HepG2 (cell line): ENCODE measurements around the gene CALHM5. TPM values are rescaled to one million over a fixed set of nuclear protein-coding genes. Genes with fewer than 3 reads are reported as not detected.

Experiments used
- ATF3 ChIP-seq: sonication (generic); formaldehyde crosslinking; IDR thresholded peaks from 2 replicates; pipeline ENCODE4 v1.4.0; 2020; ENCODE audit warnings: missing genetic modification reagents
- BCL6 ChIP-seq: IDR thresholded peaks from 2 replicates; pipeline ENCODE4 v1.6.1; 2016; ENCODE audit warnings: missing genetic modification reagents, missing compliant biosample characterization
- CAMTA2 ChIP-seq: sonication (generic); formaldehyde crosslinking; IDR thresholded peaks from 2 replicates; pipeline ENCODE4 v1.4.0; 2020; ENCODE audit warnings: mild to moderate bottlenecking, missing genetic modification reagents, borderline replicate concordance
- JARID2 ChIP-seq: sonication (generic); formaldehyde crosslinking; IDR thresholded peaks from 2 replicates; pipeline ENCODE4 v1.8.1; 2023; ENCODE audit warnings: missing genetic modification reagents, inconsistent platforms; ENCODE audit not compliant: insufficient replicate concordance
- NCOA2 ChIP-seq: sonication (generic); formaldehyde crosslinking; IDR thresholded peaks from 2 replicates; pipeline ENCODE4 v1.8.0; 2022; ENCODE audit warnings: inconsistent platforms
- RXRB ChIP-seq: IDR thresholded peaks from 2 replicates; pipeline ENCODE4 v1.6.1; 2016; ENCODE audit warnings: borderline replicate concordance, missing genetic modification reagents, missing compliant biosample characterization
- SCMH1 ChIP-seq: sonication (generic); formaldehyde crosslinking; IDR thresholded peaks from 2 replicates; pipeline ENCODE4 v1.9.0; 2021; ENCODE audit warnings: missing genetic modification reagents, mild to moderate bottlenecking, borderline replicate concordance
- SMAD9 ChIP-seq: sonication (generic); formaldehyde crosslinking; IDR thresholded peaks from 2 replicates; pipeline ENCODE4 v1.5.1; 2020; ENCODE audit warnings: mild to moderate bottlenecking, missing genetic modification reagents
- SNRNP70 ChIP-seq: fragments of 200-400 bp; formaldehyde crosslinking; IDR thresholded peaks from 2 replicates; pipeline ENCODE4 v1.6.1; 2017; ENCODE audit warnings: mild to moderate bottlenecking, low read depth, low read length, moderate library complexity
- WIZ ChIP-seq: sonication (generic); formaldehyde crosslinking; IDR thresholded peaks from 2 replicates; pipeline ENCODE4 v1.5.1; 2020; ENCODE audit warnings: mild to moderate bottlenecking, missing genetic modification reagents
- ZBTB14 ChIP-seq: sonication (generic); formaldehyde crosslinking; IDR thresholded peaks from 2 replicates; pipeline ENCODE4 v1.4.0; 2020; ENCODE audit warnings: missing genetic modification reagents
- ZBTB43 ChIP-seq: sonication (generic); formaldehyde crosslinking; conservative IDR thresholded peaks from 2 replicates; pipeline ENCODE4 v1.4.0; 2020; ENCODE audit warnings: missing genetic modification reagents
- ZFP82 ChIP-seq: sonication (generic); formaldehyde crosslinking; IDR thresholded peaks from 2 replicates; pipeline ENCODE4 v1.5.1; 2020; ENCODE audit warnings: mild to moderate bottlenecking, missing genetic modification reagents, borderline replicate concordance
- ZNF121 ChIP-seq: sonication (generic); formaldehyde crosslinking; IDR thresholded peaks from 2 replicates; pipeline ENCODE4 v1.5.0; 2020; ENCODE audit warnings: mild to moderate bottlenecking, missing genetic modification reagents
- ZNF333 ChIP-seq: sonication (generic); formaldehyde crosslinking; IDR thresholded peaks from 2 replicates; pipeline ENCODE4 v1.4.0; 2020; ENCODE audit warnings: mild to moderate bottlenecking, missing genetic modification reagents, borderline replicate concordance
- ZNF431 ChIP-seq: sonication (generic); formaldehyde crosslinking; IDR thresholded peaks from 2 replicates; pipeline ENCODE4 v1.9.0; 2022; ENCODE audit warnings: missing genetic modification reagents, low read depth, mild to moderate bottlenecking, borderline replicate concordance
- ZNF614 ChIP-seq: IDR thresholded peaks from 2 replicates; pipeline ENCODE4 v1.6.1; 2018; ENCODE audit warnings: missing biosample characterization, missing genetic modification reagents, inconsistent platforms, borderline replicate concordance
- ZNF781 ChIP-seq: sonication (generic); formaldehyde crosslinking; IDR thresholded peaks from 2 replicates; pipeline ENCODE4 v1.5.1; 2020; ENCODE audit warnings: borderline replicate concordance, mild to moderate bottlenecking, missing genetic modification reagents; ENCODE audit errors: not compliant biosample characterization
- polyA plus RNA-seq, 8 experiments: library from polyadenylated mRNA; depleted of rRNA in 3 of 8; stranded (reverse) in 7 of 8; unstranded in 1 of 8; fragments of >200 nt; fragmentation: Illumina TruSeq in 4 of 8; extraction: Trizol in 4 of 8; gene quantifications; 2 replicates each; pipeline versions ENCODE4 v1.2.1 to v1.2.3, GENCODE V29; 2011 to 2016; ENCODE audit warnings: low read depth in 4 of 8, missing spikeins in 1 of 8, mixed read lengths in 1 of 8; ENCODE audit not compliant: insufficient read depth in 1 of 8
- total RNA-seq, 5 experiments: library from RNA; depleted of rRNA; stranded (reverse); fragments of >200 nt; fragmentation: Illumina TruSeq; extraction: Trizol; gene quantifications; 2 replicates each; pipeline ENCODE4 v1.2.3, GENCODE V29; 2016; ENCODE audit warnings: low read depth in 1 of 5
- TF ChIP-seq, protein P1 (sequence below): sonication (generic); formaldehyde crosslinking; IDR thresholded peaks from 2 replicates; pipeline ENCODE4 v1.5.0; 2020; ENCODE audit warnings: mild to moderate bottlenecking, missing genetic modification reagents
- TF ChIP-seq, protein P2 (sequence below): sonication (generic); formaldehyde crosslinking; IDR thresholded peaks from 2 replicates; pipeline ENCODE4 v1.9.0; 2021; ENCODE audit warnings: missing genetic modification reagents, borderline replicate concordance

Gene CALHM5
- total and polyA plus RNA-seq, 2 of the 13 experiments (the other 11 are each of a cell fraction or from before 2014, with no cell fraction given) = not detected

DNA sequence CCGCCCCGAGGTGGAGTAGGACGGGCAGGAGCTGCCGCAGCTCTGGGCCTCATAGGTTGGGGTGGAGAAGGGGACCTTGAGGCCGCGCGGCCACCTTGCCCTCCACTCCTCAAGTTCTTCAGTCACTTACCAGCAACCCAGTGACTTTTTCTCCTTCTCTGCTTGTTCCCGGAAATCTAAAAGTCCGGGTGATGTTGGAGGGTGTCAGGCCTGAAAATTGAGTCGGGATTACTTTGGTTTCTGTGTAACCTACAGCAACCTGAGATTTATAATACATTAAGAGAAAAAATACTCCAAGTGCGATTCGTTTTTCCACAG is 60.2 kb downstream of the CALHM5 start (continued):
- no peak; the same call in 1 of the 2 replicates for TF ChIP-seq WIZ (CRISPR knock-in tag)
- TF ChIP-seq ZBTB43 = 0 out of 2 replicates have a peak, but pooled peaks have one; percentile 3
- TF ChIP-seq RXRB = no peak
- TF ChIP-seq SCMH1 (CRISPR knock-in tag) = no peak
- TF ChIP-seq, protein P1, sequence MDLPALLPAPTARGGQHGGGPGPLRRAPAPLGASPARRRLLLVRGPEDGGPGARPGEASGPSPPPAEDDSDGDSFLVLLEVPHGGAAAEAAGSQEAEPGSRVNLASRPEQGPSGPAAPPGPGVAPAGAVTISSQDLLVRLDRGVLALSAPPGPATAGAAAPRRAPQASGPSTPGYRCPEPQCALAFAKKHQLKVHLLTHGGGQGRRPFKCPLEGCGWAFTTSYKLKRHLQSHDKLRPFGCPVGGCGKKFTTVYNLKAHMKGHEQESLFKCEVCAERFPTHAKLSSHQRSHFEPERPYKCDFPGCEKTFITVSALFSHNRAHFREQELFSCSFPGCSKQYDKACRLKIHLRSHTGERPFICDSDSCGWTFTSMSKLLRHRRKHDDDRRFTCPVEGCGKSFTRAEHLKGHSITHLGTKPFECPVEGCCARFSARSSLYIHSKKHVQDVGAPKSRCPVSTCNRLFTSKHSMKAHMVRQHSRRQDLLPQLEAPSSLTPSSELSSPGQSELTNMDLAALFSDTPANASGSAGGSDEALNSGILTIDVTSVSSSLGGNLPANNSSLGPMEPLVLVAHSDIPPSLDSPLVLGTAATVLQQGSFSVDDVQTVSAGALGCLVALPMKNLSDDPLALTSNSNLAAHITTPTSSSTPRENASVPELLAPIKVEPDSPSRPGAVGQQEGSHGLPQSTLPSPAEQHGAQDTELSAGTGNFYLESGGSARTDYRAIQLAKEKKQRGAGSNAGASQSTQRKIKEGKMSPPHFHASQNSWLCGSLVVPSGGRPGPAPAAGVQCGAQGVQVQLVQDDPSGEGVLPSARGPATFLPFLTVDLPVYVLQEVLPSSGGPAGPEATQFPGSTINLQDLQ (CRISPR knock-in tag) = 0 out of 2 replicates have a peak, but pooled peaks have one; percentile 14
- no peak; the same call in 1 of the 2 replicates for TF ChIP-seq ZNF121
- no peak for TF ChIP-seq ZNF333 (CRISPR knock-in tag)
- 0 out of 2 replicates have a peak, but pooled peaks have one; percentile 3 for TF ChIP-seq ZFP82 (CRISPR knock-in tag)
- TF ChIP-seq SNRNP70 = no peak
- 0 out of 2 replicates have a peak, but pooled peaks have one; percentile 2 for TF ChIP-seq BCL6
- 0 out of 2 replicates have a peak, but pooled peaks have one; percentile 1 for TF ChIP-seq NCOA2 (CRISPR knock-in tag)
- TF ChIP-seq ZBTB14 (CRISPR knock-in tag) = no peak
- no peak for TF ChIP-seq ZNF781
- no peak for TF ChIP-seq ZNF614 (CRISPR knock-in tag)
- peak; percentile 40; the same call in 1 of the 2 replicates for TF ChIP-seq SMAD9
- TF ChIP-seq ATF3 (CRISPR knock-in tag) = peak; percentile 24; the same call in 1 of the 2 replicates
- TF ChIP-seq, protein P2, sequence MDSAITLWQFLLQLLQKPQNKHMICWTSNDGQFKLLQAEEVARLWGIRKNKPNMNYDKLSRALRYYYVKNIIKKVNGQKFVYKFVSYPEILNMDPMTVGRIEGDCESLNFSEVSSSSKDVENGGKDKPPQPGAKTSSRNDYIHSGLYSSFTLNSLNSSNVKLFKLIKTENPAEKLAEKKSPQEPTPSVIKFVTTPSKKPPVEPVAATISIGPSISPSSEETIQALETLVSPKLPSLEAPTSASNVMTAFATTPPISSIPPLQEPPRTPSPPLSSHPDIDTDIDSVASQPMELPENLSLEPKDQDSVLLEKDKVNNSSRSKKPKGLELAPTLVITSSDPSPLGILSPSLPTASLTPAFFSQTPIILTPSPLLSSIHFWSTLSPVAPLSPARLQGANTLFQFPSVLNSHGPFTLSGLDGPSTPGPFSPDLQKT (CRISPR knock-in tag) = no peak
- TF ChIP-seq JARID2 = peak; percentile 80
- TF ChIP-seq ZNF431 (CRISPR knock-in tag) = no peak
- TF ChIP-seq CAMTA2 (CRISPR knock-in tag) = 0 out of 2 replicates have a peak, but pooled peaks have one; percentile 53
